HCT116 (cell line): ENCODE results near the gene PRKX. TPM values are rescaled to one million over a fixed set of nuclear protein-coding genes. Genes with fewer than 3 reads are reported as not detected.
"Not testable (repeated sequence)": the region's sequence is repeated elsewhere in the genome, so short reads cannot be mapped to it uniquely, and the experiment has no call there.

Experiments
- ATAC-seq: fragments of 200-7000 bp; cut with Tn5 transposase; 2 replicates; pipeline ENCODE4 v1.9.1; 2020; ENCODE audit warnings: mild to moderate bottlenecking, moderate library complexity
- BruUV-seq: library from RNA; stranded (reverse); fragments of 400-500 nt; replicated peaks from 2 replicates; lab custom pipeline; 2021; lab: Mats Ljungman, UMichigan
- CTCF ChIA-PET: fragments of 300-600 bp; sonication (Branson Sonifier 250); formaldehyde crosslinking; loops from one replicate; lab custom pipeline; 2021; ENCODE audit warnings: antibody characterized with exemption; lab: Charles Lee
- POLR2A ChIA-PET: fragments of 300-600, 350-600 bp; sonication (Branson Sonifier 250); formaldehyde crosslinking; loops from one replicate; lab custom pipeline; 2021; ENCODE audit warnings: antibody characterized with exemption; lab: Charles Lee
- RAD21 ChIA-PET, 2 experiments: fragments of 300-600 bp; sonication (Branson Sonifier 250); formaldehyde crosslinking; loops; one replicate each; lab custom pipeline; 2023; ENCODE audit warnings: low total read pairs in 2 of 2; ENCODE audit not compliant: uncharacterized antibody in 2 of 2, unreplicated experiment in 2 of 2, low non-redundant PET in 1 of 2; lab: Charles Lee
- DNase-seq: peaks from one replicate; pipeline ENCODE4 v3.0.0-alpha.2; 2010; ENCODE audit warnings: low read depth, low spot score
- H2AFZ ChIP-seq: fragments of 200-600 bp; shearing (Covaris generic), sonication (generic); 2 replicates; pipeline ENCODE4 v1.6.1; 2017; ENCODE audit warnings: low read depth, mixed run types, mixed read lengths, antibody characterized with exemption, low read length; ENCODE audit not compliant: poor library complexity, severe bottlenecking
- H3K27ac ChIP-seq: 2 replicates; pipeline ENCODE4 v1.5.1; 2012; ENCODE audit warnings: low read depth, low read length
- H3K27me3 ChIP-seq: fragments of 200-600 bp; sonication (generic); 2 replicates; pipeline ENCODE4 v1.6.1; 2016; ENCODE audit warnings: mixed run types, low read length, mixed read lengths; ENCODE audit not compliant: insufficient read depth
- H3K36me3 ChIP-seq, 2 experiments: fragments of 200-500 bp in 1 of 2; fragments of 200-600 bp in 1 of 2; sonication (Bioruptor generic) in 1 of 2; sonication (generic) in 1 of 2; 2 replicates each; pipeline versions ENCODE4 v1.5.1 to v1.6.1; 2014 to 2016; ENCODE audit warnings: low read length in 2 of 2, inconsistent platforms in 1 of 2, mixed read lengths in 1 of 2, mixed run types in 1 of 2; ENCODE audit not compliant: insufficient read depth in 2 of 2, control insufficient read depth in 1 of 2
- H3K4me1 ChIP-seq, 2 experiments: fragments of 200-600 bp in 1 of 2; sonication (generic) in 1 of 2; 2 replicates each; pipeline versions ENCODE4 v1.5.1 to v1.6.1; 2012 to 2017; ENCODE audit warnings: low read length in 2 of 2, inconsistent platforms in 1 of 2, mild to moderate bottlenecking in 1 of 2, mixed read lengths in 1 of 2, mixed run types in 1 of 2, moderate library complexity in 1 of 2; ENCODE audit not compliant: insufficient read depth in 2 of 2, control insufficient read depth in 1 of 2
- H3K4me2 ChIP-seq: fragments of 200-600 bp; sonication (generic); 2 replicates; pipeline ENCODE4 v1.6.1; 2017; ENCODE audit warnings: mixed run types, low read length, mixed read lengths
- H3K4me3 ChIP-seq, 2 experiments: fragments of 200-600 bp in 1 of 2; sonication (generic) in 1 of 2; replicated peaks in 1 of 2; 2 replicates each; pipeline ENCODE4 v1.5.1; 2011 to 2016; ENCODE audit warnings: low read length in 2 of 2, control low read depth in 1 of 2, low read depth in 1 of 2, mild to moderate bottlenecking in 1 of 2, mixed read lengths in 1 of 2, mixed run types in 1 of 2
- H3K79me2 ChIP-seq: fragments of 200-600 bp; sonication (generic); 2 replicates; pipeline ENCODE4 v1.6.1; 2017; ENCODE audit warnings: mild to moderate bottlenecking, mixed run types, low read length, moderate library complexity, mixed read lengths; ENCODE audit not compliant: insufficient read depth
- H3K9ac ChIP-seq: fragments of 200-600 bp; sonication (generic); 2 replicates; pipeline ENCODE4 v1.6.1; 2016; ENCODE audit warnings: low read length, mixed read lengths
- H3K9me2 ChIP-seq: fragments of 200-600 bp; sonication (generic), shearing (Covaris generic); 2 replicates; pipeline ENCODE4 v1.6.1; 2017; ENCODE audit warnings: mixed run types, mild to moderate bottlenecking, moderate library complexity; ENCODE audit not compliant: insufficient read depth
- H3K9me3 ChIP-seq, 2 experiments: fragments of 200-500 bp in 1 of 2; fragments of 200-600 bp in 1 of 2; sonication (Bioruptor generic) in 1 of 2; sonication (generic) in 1 of 2; 2 replicates each; pipeline ENCODE4 v1.6.1; 2014 to 2017; ENCODE audit warnings: low read length in 2 of 2, mixed read lengths in 2 of 2, inconsistent platforms in 1 of 2, low read depth in 1 of 2, mild to moderate bottlenecking in 1 of 2, mixed run types in 1 of 2, moderate library complexity in 1 of 2; ENCODE audit not compliant: control insufficient read depth in 1 of 2, insufficient read depth in 1 of 2
- H4K20me1 ChIP-seq: fragments of 200-600 bp; sonication (generic), shearing (Covaris generic); 2 replicates; pipeline ENCODE4 v1.6.1; 2017; ENCODE audit warnings: mixed run types, mild to moderate bottlenecking, moderate library complexity; ENCODE audit not compliant: insufficient read depth
- ATF3 ChIP-seq: IDR thresholded peaks from 2 replicates; pipeline ENCODE4 v1.6.1; 2012
- CBX3 ChIP-seq: IDR thresholded peaks from 2 replicates; pipeline ENCODE4 v1.6.1; 2012; ENCODE audit warnings: low read depth
- CEBPB ChIP-seq: IDR thresholded peaks from 2 replicates; pipeline ENCODE4 v1.6.1; 2012; ENCODE audit warnings: low read depth
- EZH2phosphoT487 ChIP-seq: fragments of 200-600 bp; IDR thresholded peaks from 2 replicates; pipeline ENCODE4 v1.6.1; 2018; ENCODE audit warnings: antibody characterized with exemption, borderline replicate concordance
- FOSL1 ChIP-seq: IDR thresholded peaks from 2 replicates; pipeline ENCODE4 v1.6.1; 2012; ENCODE audit warnings: low read depth
- JUND ChIP-seq: IDR thresholded peaks from 2 replicates; pipeline ENCODE4 v1.6.1; 2012
- MAX ChIP-seq: IDR thresholded peaks from 2 replicates; pipeline ENCODE4 v1.6.1; 2012
- POLR2A ChIP-seq: IDR thresholded peaks from 2 replicates; pipeline ENCODE4 v1.7.0; 2011; ENCODE audit warnings: borderline replicate concordance; ENCODE audit not compliant: insufficient read depth, insufficient read length; ENCODE audit errors: extremely low read depth
- RAD21 ChIP-seq: IDR thresholded peaks from 2 replicates; pipeline ENCODE4 v1.6.1; 2012; ENCODE audit warnings: low read depth, mild to moderate bottlenecking
- REST ChIP-seq: IDR thresholded peaks from 2 replicates; pipeline ENCODE4 v1.6.1; 2012; ENCODE audit warnings: low read depth
- SIN3A ChIP-seq: IDR thresholded peaks from 2 replicates; pipeline ENCODE4 v1.6.1; 2012; ENCODE audit warnings: low read depth
- SP1 ChIP-seq: IDR thresholded peaks from 2 replicates; pipeline ENCODE4 v1.6.1; 2012; ENCODE audit warnings: low read depth
- TCF7L2 ChIP-seq: IDR thresholded peaks from 2 replicates; pipeline ENCODE4 v1.7.0; 2011; ENCODE audit warnings: borderline replicate concordance, inconsistent platforms; ENCODE audit not compliant: insufficient read depth, insufficient read length; ENCODE audit errors: extremely low read depth
- YY1 ChIP-seq: IDR thresholded peaks from 2 replicates; pipeline ENCODE4 v1.6.1; 2011; ENCODE audit warnings: low read length, low read depth, moderate library complexity, mild to moderate bottlenecking; ENCODE audit not compliant: insufficient replicate concordance; ENCODE audit errors: extremely low read depth
- ZBTB33 ChIP-seq: IDR thresholded peaks from 2 replicates; pipeline ENCODE4 v1.6.1; 2011; ENCODE audit warnings: mild to moderate bottlenecking, low read length, moderate library complexity; ENCODE audit not compliant: insufficient replicate concordance; ENCODE audit errors: extremely low read depth
- ZFX ChIP-seq: fragments of 450-650 bp; IDR thresholded peaks from 2 replicates; pipeline ENCODE4 v1.6.1; 2017
- ZNF274 ChIP-seq: fragments of 200-500 bp; sonication (Bioruptor generic); IDR thresholded peaks from 2 replicates; pipeline ENCODE4 v1.6.1; 2014; ENCODE audit warnings: mild to moderate bottlenecking, low read depth, low read length, inconsistent platforms
- intact Hi-C: fragments of 100-400 bp; cut with micrococcal nuclease; formaldehyde crosslinking; loops from 2 replicates; pipeline ENCODE4 v1.10.0; 2022
- total RNA-seq: library from RNA; stranded (reverse); gene quantifications from one replicate; pipeline ENCODE4 v1.2.1, GENCODE V29; 2021; ENCODE audit not compliant: unreplicated experiment

The PRKX gene
- total RNA-seq, 1 experiment from 2014 or later, result 26.7 TPM

DNA sequence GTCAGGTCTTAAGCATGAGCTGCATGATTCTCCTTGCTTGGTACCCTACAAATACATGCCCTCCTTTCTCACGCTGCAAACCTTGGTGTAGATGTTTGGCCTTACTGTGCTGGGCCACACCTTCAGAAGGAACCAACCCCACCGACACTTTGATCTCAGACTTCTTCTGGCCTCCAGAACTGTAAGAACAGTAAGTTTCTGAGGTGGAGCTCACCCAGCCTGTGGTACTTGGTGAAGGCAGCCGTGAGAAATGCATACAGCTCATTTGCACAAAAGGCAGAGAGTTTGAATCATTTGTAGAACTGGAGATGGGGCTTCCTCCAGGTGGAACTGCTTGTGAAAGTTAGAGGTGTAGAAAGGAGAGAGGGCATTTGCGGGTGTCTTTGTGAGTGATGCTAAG, 21.0 kb upstream of the PRKX start:
- CTCF ChIA-PET, H3K9me2 ChIP-seq, H3K4me3 ChIP-seq, H2AFZ ChIP-seq, DNase-seq, H3K27ac ChIP-seq, ATAC-seq, H3K27me3 ChIP-seq, H3K9ac ChIP-seq, intact Hi-C loops, H3K36me3 ChIP-seq, H3K79me2 ChIP-seq, H3K4me2 ChIP-seq, H3K9me3 ChIP-seq, RAD21 ChIA-PET, H3K4me1 ChIP-seq, POLR2A ChIA-PET, BruUV-seq, H4K20me1 ChIP-seq: not testable (repeated sequence)

DNA sequence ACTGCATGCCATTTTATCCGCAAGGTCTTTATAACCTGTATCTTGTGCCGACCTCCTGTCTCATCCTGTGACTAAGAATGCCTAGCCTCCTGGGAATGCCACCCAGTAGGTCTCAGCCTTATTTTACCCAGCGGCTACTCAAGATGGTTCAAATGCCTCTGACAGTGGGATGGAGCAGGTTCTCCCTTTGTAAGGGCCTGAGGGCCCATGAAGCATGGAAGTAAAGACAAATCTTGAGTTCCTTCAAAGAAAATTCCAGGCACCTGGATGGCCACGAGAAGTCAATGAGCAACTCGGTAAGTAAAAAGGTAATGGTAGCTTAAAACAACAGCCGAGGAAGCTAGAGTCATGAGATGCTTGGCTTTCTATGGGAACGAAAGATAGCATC, 19.6 kb upstream of the PRKX start:
- CTCF ChIA-PET, result no interaction called here
- POLR2A ChIA-PET, result no interaction called here
- Histone ChIP-seq H3K27ac (no peak overlapping the region), H3K9me2 (no peaks in the 10 kb centered on the region), H3K4me1 (no peaks in the 10 kb centered on the region), H4K20me1 (no peaks in the 10 kb centered on the region), H3K9ac (no peak overlapping the region), H3K9me3 (no peaks in the 10 kb centered on the region), H3K79me2 (no peaks in the 10 kb centered on the region), H3K4me2 (no peak overlapping the region), H3K36me3 (no peaks in the 10 kb centered on the region), H3K4me3 (no peak overlapping the region), H3K27me3 (no peaks in the 10 kb centered on the region), H2AFZ (no peak overlapping the region)
- RAD21 ChIA-PET, result no interaction called here
- no TSS peak for BruUV-seq
- ATAC-seq, result no peak
- intact Hi-C loops, result no loop called here
- no peak for DNase-seq
- TF ChIP-seq MAX, result no peak
- no peak for TF ChIP-seq SP1
- no peak for TF ChIP-seq ZFX
- TF ChIP-seq YY1, result no peak
- no peak for TF ChIP-seq TCF7L2
- TF ChIP-seq JUND, result no peak
- no peak for TF ChIP-seq ZBTB33
- no peak for TF ChIP-seq CEBPB
- TF ChIP-seq ATF3, result no peak
- TF ChIP-seq REST, result no peak
- no peak for TF ChIP-seq SIN3A
- no peak for TF ChIP-seq CBX3
- TF ChIP-seq FOSL1, result no peak
- no peak for TF ChIP-seq ZNF274
- TF ChIP-seq POLR2A, result no peak
- TF ChIP-seq RAD21, result no peak
- no peak for TF ChIP-seq EZH2phosphoT487
